ENCODE results near the gene NAXE.

The NAXE gene

GRCh38 chr1:156591432-156592157 lies at the start of gene NAXE:
TSS of gene NAXE (plus strand) at chr1:156591776. CDS start at chr1:156591805, 29 bp downstream.
- Histone ChIP-seq H3K79me2 (no peaks in the 10 kb centered on the region), H2AFZ (peak within 1 kb of the TSS; percentile 83), H3K9ac (peak within 1 kb of the TSS; percentile 46), H3K27me3 (ENCODE audit: control insufficient read depth, insufficient read depth, low read length) (no peaks in the 10 kb centered on the region), H3K4me1 (peaks cover 4% of the 10 kb centered on the region), H3K27ac (peak within 1 kb of the TSS; percentile 74), H3K4me2 (ENCODE audit: low read length) (peak within 1 kb of the TSS; percentile 92), H3K9me3 (ENCODE audit: control insufficient read depth, low read length) (no peaks in the 10 kb centered on the region), H3K4me3 (ENCODE audit: low read depth, low read length) (peak within 1 kb of the TSS; percentile 83), H3K36me3 (ENCODE audit: control insufficient read depth, insufficient read depth, low read length) (no peaks in the 10 kb centered on the region)
- no peak for TF ChIP-seq CTCF (IDR thresholded peaks at IDR 0.05)

GRCh38 chr1:156543066-156543465 lies 48.5 kb upstream of the NAXE start:
- TF ChIP-seq CTCF (IDR thresholded peaks at IDR 0.05) = no peak
- H2AFZ ChIP-seq = peak overlapping the region; percentile 38
- H3K9me3 ChIP-seq (ENCODE audit: control insufficient read depth, low read length) = no peaks in the 10 kb centered on the region
- H3K4me3 ChIP-seq (ENCODE audit: low read depth, low read length) = no peak overlapping the region
- H3K27ac ChIP-seq = no peak overlapping the region
- H3K9ac ChIP-seq = no peak overlapping the region
- H3K79me2 ChIP-seq = no peaks in the 10 kb centered on the region
- no peak overlapping the region for H3K4me2 ChIP-seq (ENCODE audit: low read length)
- no peaks in the 10 kb centered on the region for H3K27me3 ChIP-seq (ENCODE audit: control insufficient read depth, insufficient read depth, low read length)
- no peaks in the 10 kb centered on the region for H3K36me3 ChIP-seq (ENCODE audit: control insufficient read depth, insufficient read depth, low read length)
- peaks cover 2% of the 10 kb centered on the region for H3K4me1 ChIP-seq

GRCh38 chr1:156544592-156545102 lies 46.9 kb upstream of the NAXE start:
- Histone ChIP-seq H3K4me3 (ENCODE audit: low read depth, low read length) (no peak overlapping the region), H3K9me3 (ENCODE audit: control insufficient read depth, low read length) (no peaks in the 10 kb centered on the region), H3K27me3 (ENCODE audit: control insufficient read depth, insufficient read depth, low read length) (no peaks in the 10 kb centered on the region), H3K79me2 (no peaks in the 10 kb centered on the region), H3K9ac (no peak overlapping the region), H3K4me1 (peaks cover 2% of the 10 kb centered on the region), H3K36me3 (ENCODE audit: control insufficient read depth, insufficient read depth, low read length) (no peaks in the 10 kb centered on the region), H3K4me2 (ENCODE audit: low read length) (no peak overlapping the region), H3K27ac (no peak overlapping the region), H2AFZ (no peak overlapping the region)
- no peak for TF ChIP-seq CTCF (IDR thresholded peaks at IDR 0.05)

GRCh38 chr1:156546267-156546666 lies 45.3 kb upstream of the NAXE start:
- no peak overlapping the region for H2AFZ ChIP-seq
- H3K4me1 ChIP-seq = peaks cover 2% of the 10 kb centered on the region
- no peaks in the 10 kb centered on the region for H3K79me2 ChIP-seq
- no peak overlapping the region for H3K4me3 ChIP-seq (ENCODE audit: low read depth, low read length)
- H3K27ac ChIP-seq = no peak overlapping the region
- no peak for TF ChIP-seq CTCF (IDR thresholded peaks at IDR 0.05)
- no peak overlapping the region for H3K9ac ChIP-seq
- H3K27me3 ChIP-seq (ENCODE audit: control insufficient read depth, insufficient read depth, low read length) = no peaks in the 10 kb centered on the region
- H3K4me2 ChIP-seq (ENCODE audit: low read length) = no peak overlapping the region
- H3K36me3 ChIP-seq (ENCODE audit: control insufficient read depth, insufficient read depth, low read length) = no peaks in the 10 kb centered on the region
- H3K9me3 ChIP-seq (ENCODE audit: control insufficient read depth, low read length) = no peaks in the 10 kb centered on the region

- Histone ChIP-seq H3K79me2 (no peaks in the 10 kb centered on the region), H3K36me3 (ENCODE audit: control insufficient read depth, insufficient read depth, low read length) (no peaks in the 10 kb centered on the region), H3K27ac (no peak overlapping the region), H3K4me3 (ENCODE audit: low read depth, low read length) (no peak overlapping the region), H3K9me3 (ENCODE audit: control insufficient read depth, low read length) (no peaks in the 10 kb centered on the region), H2AFZ (no peak overlapping the region), H3K27me3 (ENCODE audit: control insufficient read depth, insufficient read depth, low read length) (no peaks in the 10 kb centered on the region), H3K4me1 (peaks cover 2% of the 10 kb centered on the region), H3K4me2 (ENCODE audit: low read length) (no peak overlapping the region), H3K9ac (no peak overlapping the region)
- no peak for TF ChIP-seq CTCF (IDR thresholded peaks at IDR 0.05)
These were observed 44.1 kb upstream of the NAXE start for GRCh38 chr1:156547434-156547833.
